Gastroesophageal sphincter (tissue), 4 donors: ENCODE results near the gene ACSS3. TPM values are rescaled to one million over a fixed set of nuclear protein-coding genes. Genes with fewer than 3 reads are reported as not detected.
A peak's percentile ranks its signal among the peaks of the same experiment; 100 is the strongest.
"Not testable (repeated sequence)": the region's sequence is repeated elsewhere in the genome, so short reads cannot be mapped to it uniquely, and the experiment has no call there.

Experiments used
- ATAC-seq: fragments of 150-250 bp; one replicate; pipeline ENCODE4 v1.9.1; 2016; ENCODE audit warnings: mild to moderate bottlenecking, moderate library complexity
- H3K27ac ChIP-seq, 4 donors: fragments of 200-600 bp; sonication (generic) in 3 of 4; 1 replicate in 3 of 4; 2 replicates in 1 of 4; pipeline ENCODE4 v1.5.1; 2016 to 2019
- H3K27me3 ChIP-seq: fragments of 200-600 bp; sonication (generic); one replicate; pipeline ENCODE4 v1.5.1; 2019
- H3K36me3 ChIP-seq, 2 donors: fragments of 200-600 bp; sonication (generic); one replicate each; pipeline ENCODE4 v1.5.1; 2019; ENCODE audit warnings: control low read depth in 1 of 2
- H3K4me1 ChIP-seq, 3 donors: fragments of 200-600 bp; sonication (generic); 1 replicate in 2 of 3; 2 replicates in 1 of 3; pipeline ENCODE4 v1.5.1; 2016 to 2019; ENCODE audit warnings: control low read depth in 2 of 3
- H3K4me3 ChIP-seq, 2 donors: fragments of 200-600 bp; sonication (generic); one replicate each; pipeline ENCODE4 v1.5.1; 2019; ENCODE audit warnings: mild to moderate bottlenecking in 1 of 2, moderate library complexity in 1 of 2
- H3K9me3 ChIP-seq, 3 donors: fragments of 200-600 bp; sonication (generic); one replicate each; pipeline ENCODE4 v1.5.1; 2017 to 2019; ENCODE audit warnings: control low read depth in 2 of 3
- EP300 ChIP-seq: sonication (generic); formaldehyde crosslinking; IDR thresholded peaks from one replicate; pipeline ENCODE4 v1.6.1; 2017; ENCODE audit warnings: antibody characterized with exemption, mild to moderate bottlenecking
- POLR2A ChIP-seq, 2 donors: fragments of 450-650 bp; IDR thresholded peaks; one replicate each; pipeline ENCODE4 v1.6.1; 2017; ENCODE audit warnings: antibody characterized with exemption in 2 of 2, mild to moderate bottlenecking in 2 of 2, moderate library complexity in 1 of 2
- POLR2AphosphoS5 ChIP-seq: sonication (generic); formaldehyde crosslinking; IDR thresholded peaks from one replicate; pipeline ENCODE4 v1.6.1; 2017; ENCODE audit warnings: antibody characterized with exemption
- WGBS, 2 donors: methylation state at CpG; one replicate each; pipeline ENCODE4 v1.1.5; 2018; ENCODE audit warnings: low coverage in 1 of 2; 5-methylcytosine and 5-hydroxymethylcytosine counted together
- total RNA-seq, 4 donors: library from RNA; depleted of rRNA; stranded (reverse); fragments of >200 nt; gene quantifications; one replicate each; pipeline ENCODE4 v1.1.0, GENCODE V29; 2016
- TF ChIP-seq, protein P1 (sequence below), 4 experiments: fragments of 200-600 bp in 2 of 4; fragments of 450-650 bp in 2 of 4; sonication (generic) in 1 of 4; IDR thresholded peaks; one replicate each; pipeline ENCODE4 v1.5.1; 2017 to 2019; ENCODE audit warnings: antibody characterized with exemption in 4 of 4, mild to moderate bottlenecking in 2 of 4, moderate library complexity in 2 of 4

ACSS3 gene, protein sequence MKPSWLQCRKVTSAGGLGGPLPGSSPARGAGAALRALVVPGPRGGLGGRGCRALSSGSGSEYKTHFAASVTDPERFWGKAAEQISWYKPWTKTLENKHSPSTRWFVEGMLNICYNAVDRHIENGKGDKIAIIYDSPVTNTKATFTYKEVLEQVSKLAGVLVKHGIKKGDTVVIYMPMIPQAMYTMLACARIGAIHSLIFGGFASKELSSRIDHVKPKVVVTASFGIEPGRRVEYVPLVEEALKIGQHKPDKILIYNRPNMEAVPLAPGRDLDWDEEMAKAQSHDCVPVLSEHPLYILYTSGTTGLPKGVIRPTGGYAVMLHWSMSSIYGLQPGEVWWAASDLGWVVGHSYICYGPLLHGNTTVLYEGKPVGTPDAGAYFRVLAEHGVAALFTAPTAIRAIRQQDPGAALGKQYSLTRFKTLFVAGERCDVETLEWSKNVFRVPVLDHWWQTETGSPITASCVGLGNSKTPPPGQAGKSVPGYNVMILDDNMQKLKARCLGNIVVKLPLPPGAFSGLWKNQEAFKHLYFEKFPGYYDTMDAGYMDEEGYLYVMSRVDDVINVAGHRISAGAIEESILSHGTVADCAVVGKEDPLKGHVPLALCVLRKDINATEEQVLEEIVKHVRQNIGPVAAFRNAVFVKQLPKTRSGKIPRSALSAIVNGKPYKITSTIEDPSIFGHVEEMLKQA
- total RNA-seq = 10 to 100 TPM in 3 of 4 donors, 1 to 10 TPM in 1; 6.8 to 19.0 (median 13.5) TPM

DNA sequence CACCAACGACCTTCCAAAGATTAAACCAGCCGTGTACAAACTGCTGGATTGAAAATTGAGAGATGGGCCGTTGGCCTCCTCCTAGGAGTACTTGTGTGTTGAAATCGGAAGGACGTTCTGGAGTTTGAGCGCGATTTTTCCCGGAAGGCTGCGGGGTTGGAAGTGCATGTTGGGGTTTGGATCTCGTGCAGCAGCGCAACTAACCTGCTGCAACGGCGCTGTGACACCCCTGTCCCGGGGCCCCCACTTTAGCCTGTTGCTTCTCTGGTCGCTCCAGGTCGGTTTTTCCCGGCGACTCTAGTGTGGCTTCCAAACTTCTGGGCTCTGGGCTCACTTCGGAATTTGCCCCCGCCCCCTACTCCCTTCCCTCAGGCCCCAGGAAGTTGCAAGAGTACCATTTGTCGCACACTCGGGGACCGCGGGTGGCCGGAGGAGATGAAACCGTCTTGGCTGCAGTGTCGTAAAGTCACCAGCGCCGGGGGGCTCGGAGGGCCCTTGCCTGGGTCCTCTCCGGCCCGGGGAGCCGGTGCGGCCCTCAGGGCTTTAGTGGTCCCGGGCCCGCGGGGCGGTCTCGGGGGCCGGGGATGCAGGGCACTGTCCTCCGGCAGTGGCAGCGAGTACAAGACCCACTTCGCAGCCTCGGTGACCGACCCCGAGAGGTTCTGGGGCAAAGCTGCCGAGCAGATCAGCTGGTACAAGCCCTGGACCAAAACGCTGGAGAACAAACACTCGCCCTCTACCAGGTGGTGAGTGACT is at the start of gene ACSS3:
TSS of gene ACSS3 (plus strand) at position 394 of the 756 bp plus-strand sequence. CDS start at position 436, 42 bp downstream.
- Histone ChIP-seq H3K27ac (peak within 1 kb of the TSS; percentile 1 to 81 (median 76)), H3K9me3 (no peaks in the 10 kb centered on the region), H3K27me3 (peaks cover 18% of the 10 kb centered on the region), H3K4me1 (peaks cover 0 to 14% (median 0%) of the 10 kb centered on the region in 3 donors), H3K36me3 (no peaks in the 10 kb centered on the region), H3K4me3 (peak within 1 kb of the TSS; percentile 38 to 60)
- ATAC-seq = peak; percentile 55
- TF ChIP-seq EP300 (no peak), POLR2AphosphoS5 (no peak), POLR2A (IDR thresholded peaks at IDR 0.05) (no peak)
- TF ChIP-seq, protein P1, sequence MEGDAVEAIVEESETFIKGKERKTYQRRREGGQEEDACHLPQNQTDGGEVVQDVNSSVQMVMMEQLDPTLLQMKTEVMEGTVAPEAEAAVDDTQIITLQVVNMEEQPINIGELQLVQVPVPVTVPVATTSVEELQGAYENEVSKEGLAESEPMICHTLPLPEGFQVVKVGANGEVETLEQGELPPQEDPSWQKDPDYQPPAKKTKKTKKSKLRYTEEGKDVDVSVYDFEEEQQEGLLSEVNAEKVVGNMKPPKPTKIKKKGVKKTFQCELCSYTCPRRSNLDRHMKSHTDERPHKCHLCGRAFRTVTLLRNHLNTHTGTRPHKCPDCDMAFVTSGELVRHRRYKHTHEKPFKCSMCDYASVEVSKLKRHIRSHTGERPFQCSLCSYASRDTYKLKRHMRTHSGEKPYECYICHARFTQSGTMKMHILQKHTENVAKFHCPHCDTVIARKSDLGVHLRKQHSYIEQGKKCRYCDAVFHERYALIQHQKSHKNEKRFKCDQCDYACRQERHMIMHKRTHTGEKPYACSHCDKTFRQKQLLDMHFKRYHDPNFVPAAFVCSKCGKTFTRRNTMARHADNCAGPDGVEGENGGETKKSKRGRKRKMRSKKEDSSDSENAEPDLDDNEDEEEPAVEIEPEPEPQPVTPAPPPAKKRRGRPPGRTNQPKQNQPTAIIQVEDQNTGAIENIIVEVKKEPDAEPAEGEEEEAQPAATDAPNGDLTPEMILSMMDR (IDR thresholded peaks at IDR 0.05) = no peak
- WGBS, 2 donors = 2% methylated on average over 19 of the region's 49 CpGs; no CpG with 5 or more reads in 1 of the 2 donors

DNA sequence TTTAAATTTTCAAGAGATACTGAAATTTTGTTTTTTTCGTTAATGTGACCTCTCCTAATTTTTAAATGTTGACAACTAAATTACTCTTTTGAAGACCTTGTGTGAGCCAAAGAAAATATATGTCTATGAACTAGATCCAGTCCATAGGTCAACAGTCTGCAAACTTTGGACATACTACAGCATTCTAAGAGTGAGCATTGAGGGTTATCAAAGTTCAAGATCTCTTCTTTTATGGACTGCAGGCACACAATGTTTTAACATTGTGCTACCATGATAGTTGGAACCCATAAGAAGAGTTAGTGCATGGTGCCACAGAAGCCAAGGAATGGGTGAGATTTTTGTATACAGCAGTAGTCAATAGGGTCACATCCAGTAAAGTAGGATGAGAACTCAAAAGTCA is 43.0 kb upstream of the ACSS3 start:
- peaks cover 0 to 5% (median 0%) of the 10 kb centered on the region in 3 donors for H3K9me3 ChIP-seq
- no peak overlapping the region for H3K4me3 ChIP-seq
- no peaks in the 10 kb centered on the region for H3K27me3 ChIP-seq
- no peak for ATAC-seq
- no peak overlapping the region for H3K27ac ChIP-seq
- TF ChIP-seq POLR2A (IDR thresholded peaks at IDR 0.05) (no peak), POLR2AphosphoS5 (no peak)
- no peaks in the 10 kb centered on the region for H3K4me1 ChIP-seq
- no peaks in the 10 kb centered on the region for H3K36me3 ChIP-seq
- 63 to 89% methylated on average over 1 of the region's 1 CpG for WGBS, 2 donors

DNA sequence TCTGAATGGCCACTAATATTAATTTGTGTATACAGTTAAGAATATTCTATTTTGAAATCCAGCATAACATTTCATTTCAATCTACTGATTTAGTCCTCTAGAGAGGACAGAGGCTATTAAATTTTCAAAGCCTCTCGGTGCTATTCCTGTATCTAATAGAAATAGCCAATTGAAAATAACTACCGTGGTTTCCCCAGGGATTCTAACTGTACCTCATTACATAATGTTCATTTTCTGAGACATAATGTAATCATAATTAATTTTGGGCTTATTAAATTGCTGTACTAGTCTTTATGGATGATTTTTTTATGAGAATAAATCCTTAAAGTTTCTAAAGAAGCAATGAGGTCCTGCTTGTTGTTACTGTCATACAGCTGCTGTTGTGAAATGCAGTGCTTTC is 38.6 kb upstream of the ACSS3 start:
- 56 to 75% methylated on average over 2 of the region's 2 CpGs for WGBS, 2 donors
- Histone ChIP-seq H3K4me1 (no peaks in the 10 kb centered on the region), H3K4me3 (no peak overlapping the region)

DNA sequence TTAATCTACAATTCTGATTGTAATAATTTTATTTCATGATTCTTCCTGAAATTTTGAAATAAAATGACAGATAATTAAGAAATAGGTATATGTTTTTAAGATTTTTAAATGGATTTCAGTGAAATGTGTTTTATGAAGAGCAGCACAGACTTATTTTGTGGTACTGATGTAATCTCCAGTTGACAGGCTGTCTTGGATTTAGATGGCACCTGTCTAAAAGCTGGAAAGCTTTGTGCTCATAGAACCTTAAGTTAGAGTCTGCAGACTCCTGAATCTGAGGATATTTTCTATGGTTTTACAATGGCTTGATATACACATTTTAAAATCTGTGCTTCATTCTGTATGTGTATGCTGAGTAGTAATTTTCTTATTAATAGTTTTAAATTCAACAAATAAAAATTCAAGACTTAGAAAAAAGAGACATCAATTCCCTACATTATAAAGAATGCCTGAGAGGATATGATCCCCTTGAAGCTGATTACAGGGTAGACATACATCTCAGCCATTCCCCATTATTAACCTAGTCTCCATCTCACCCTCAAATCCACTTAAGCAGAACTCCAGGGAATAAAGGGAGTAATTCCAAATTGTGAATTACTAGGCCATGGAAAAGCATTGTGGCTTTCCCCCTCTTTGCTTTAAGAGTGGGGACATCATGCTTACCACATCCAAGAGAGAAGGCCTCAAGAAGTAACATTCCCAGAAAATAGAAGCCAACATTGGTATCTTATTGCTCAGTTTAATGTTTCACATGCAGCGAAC is 33.7 kb upstream of the ACSS3 start:
- Histone ChIP-seq H3K4me1 (no peaks in the 10 kb centered on the region), H3K9me3 (no peaks in the 10 kb centered on the region), H3K4me3 (no peak overlapping the region), H3K27me3 (no peaks in the 10 kb centered on the region), H3K27ac (no peak overlapping the region), H3K36me3 (no peaks in the 10 kb centered on the region)
- TF ChIP-seq POLR2AphosphoS5 (no peak), EP300 (no peak), POLR2A (IDR thresholded peaks at IDR 0.05) (no peak)
- TF ChIP-seq, protein P1 (IDR thresholded peaks at IDR 0.05) = no peak
- no peak for ATAC-seq
- 86 to 87% methylated on average over 1 of the region's 1 CpG for WGBS, 2 donors

More for the DNA sequence above, 38.6 kb upstream of the ACSS3 start:
- Histone ChIP-seq H3K9me3 (no peaks in the 10 kb centered on the region), H3K27me3 (no peaks in the 10 kb centered on the region), H3K27ac (no peak overlapping the region), H3K36me3 (no peaks in the 10 kb centered on the region)
- ATAC-seq = no peak
- TF ChIP-seq, protein P1 (IDR thresholded peaks at IDR 0.05) = no peak
- TF ChIP-seq POLR2AphosphoS5 (no peak), POLR2A (IDR thresholded peaks at IDR 0.05) (no peak), EP300 (no peak)

DNA sequence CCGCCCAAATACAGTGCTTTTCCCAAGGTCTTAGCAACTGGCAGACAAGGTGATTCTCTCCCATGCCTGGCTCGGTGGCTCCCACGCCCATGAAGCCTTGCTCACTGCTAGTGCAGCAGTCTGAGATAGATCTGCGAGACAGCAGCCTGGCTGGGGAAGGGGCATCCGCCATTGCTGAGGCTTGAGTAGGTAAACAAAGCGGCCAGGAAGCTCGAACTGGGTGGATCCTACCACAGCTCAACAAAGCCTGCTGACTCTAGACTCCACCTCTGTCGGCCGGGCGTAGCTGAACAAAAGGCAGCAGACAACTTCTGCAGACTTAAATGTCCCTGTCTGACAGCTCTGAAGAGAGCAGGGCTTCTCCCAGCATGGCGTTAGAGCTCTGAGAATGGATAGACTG is 12.9 kb upstream of the ACSS3 start:
- not testable (repeated sequence) for H3K27ac ChIP-seq, ATAC-seq, H3K4me3 ChIP-seq, H3K4me1 ChIP-seq, H3K27me3 ChIP-seq, H3K36me3 ChIP-seq
- H3K9me3 ChIP-seq = peaks cover 0 to 22% (median 0%) of the 10 kb centered on the region in 3 donors
- 90 to 100% methylated on average over 1 to 2 of the region's 11 CpGs for WGBS, 2 donors
